Ishikawa (cell line): ENCODE data around the gene GNAI1.

Experiments used
- CEBPB ChIP-seq: IDR thresholded peaks from 2 replicates; pipeline ENCODE4 v1.6.1; 2012
- CREB1 ChIP-seq: IDR thresholded peaks from 2 replicates; pipeline ENCODE4 v1.6.1; 2012; ENCODE audit warnings: low read depth
- EGR1 ChIP-seq: IDR thresholded peaks from 2 replicates; pipeline ENCODE4 v1.6.1; 2012
- EP300 ChIP-seq: IDR thresholded peaks from 2 replicates; pipeline ENCODE4 v1.6.1; 2012; ENCODE audit warnings: borderline replicate concordance
- FOXM1 ChIP-seq: IDR thresholded peaks from 2 replicates; pipeline ENCODE4 v1.6.1; 2012; ENCODE audit warnings: low read depth, borderline replicate concordance
- NFIC ChIP-seq: IDR thresholded peaks from 2 replicates; pipeline ENCODE4 v1.6.1; 2012
- RAD21 ChIP-seq: IDR thresholded peaks from 2 replicates; pipeline ENCODE4 v1.6.1; 2012; ENCODE audit warnings: low read depth
- TAF1 ChIP-seq: IDR thresholded peaks from 2 replicates; pipeline ENCODE4 v1.6.1; 2012; ENCODE audit warnings: low read depth, mild to moderate bottlenecking
- TCF12 ChIP-seq: IDR thresholded peaks from 2 replicates; pipeline ENCODE4 v1.6.1; 2012; ENCODE audit warnings: low read depth
- TEAD4 ChIP-seq: IDR thresholded peaks from 2 replicates; pipeline ENCODE4 v1.6.1; 2012
- YY1 ChIP-seq: IDR thresholded peaks from 2 replicates; pipeline ENCODE4 v1.6.1; 2012; ENCODE audit warnings: low read depth
- ZBTB7A ChIP-seq: IDR thresholded peaks from 2 replicates; pipeline ENCODE4 v1.6.1; 2012; ENCODE audit warnings: low read depth
- TF ChIP-seq, protein P1 (sequence below): IDR thresholded peaks from 2 replicates; pipeline ENCODE4 v1.6.1; 2012
- TF ChIP-seq, protein P2 (sequence below): IDR thresholded peaks from 2 replicates; pipeline ENCODE4 v1.6.1; 2012
- TF ChIP-seq, protein P3 (sequence below): IDR thresholded peaks from 2 replicates; pipeline ENCODE4 v1.6.1; 2012; ENCODE audit warnings: low read depth, mild to moderate bottlenecking

The GNAI1 gene

DNA sequence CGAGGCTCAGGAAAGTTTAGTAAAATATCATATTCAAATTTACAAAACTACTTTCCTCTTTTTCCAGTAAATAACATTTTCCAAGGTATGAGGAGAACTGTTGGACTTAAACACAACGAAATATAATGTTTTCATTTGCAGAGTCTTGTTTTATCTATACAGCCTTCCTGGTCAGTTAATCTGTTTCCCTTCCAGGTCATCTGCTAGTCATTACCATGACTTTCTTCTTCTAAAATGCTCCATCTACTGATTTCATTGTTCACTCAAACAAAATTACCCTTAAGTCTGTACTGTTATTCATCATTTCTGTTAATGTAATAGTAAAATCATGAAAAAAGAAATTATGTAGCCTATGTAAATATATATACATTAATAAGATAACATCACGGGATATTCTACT, 69.8 kb downstream of the GNAI1 start:
- TF ChIP-seq NFIC (no peak), CEBPB (no peak), YY1 (no peak), ZBTB7A (no peak), TEAD4 (no peak), CREB1 (no peak), EGR1 (no peak), TCF12 (no peak), RAD21 (no peak), TAF1 (no peak), FOXM1 (no peak), EP300 (no peak)
- TF ChIP-seq, protein P1, sequence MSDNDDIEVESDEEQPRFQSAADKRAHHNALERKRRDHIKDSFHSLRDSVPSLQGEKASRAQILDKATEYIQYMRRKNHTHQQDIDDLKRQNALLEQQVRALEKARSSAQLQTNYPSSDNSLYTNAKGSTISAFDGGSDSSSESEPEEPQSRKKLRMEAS = no peak
- TF ChIP-seq, protein P2, sequence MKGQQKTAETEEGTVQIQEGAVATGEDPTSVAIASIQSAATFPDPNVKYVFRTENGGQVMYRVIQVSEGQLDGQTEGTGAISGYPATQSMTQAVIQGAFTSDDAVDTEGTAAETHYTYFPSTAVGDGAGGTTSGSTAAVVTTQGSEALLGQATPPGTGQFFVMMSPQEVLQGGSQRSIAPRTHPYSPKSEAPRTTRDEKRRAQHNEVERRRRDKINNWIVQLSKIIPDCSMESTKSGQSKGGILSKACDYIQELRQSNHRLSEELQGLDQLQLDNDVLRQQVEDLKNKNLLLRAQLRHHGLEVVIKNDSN = no peak
- TF ChIP-seq, protein P3, sequence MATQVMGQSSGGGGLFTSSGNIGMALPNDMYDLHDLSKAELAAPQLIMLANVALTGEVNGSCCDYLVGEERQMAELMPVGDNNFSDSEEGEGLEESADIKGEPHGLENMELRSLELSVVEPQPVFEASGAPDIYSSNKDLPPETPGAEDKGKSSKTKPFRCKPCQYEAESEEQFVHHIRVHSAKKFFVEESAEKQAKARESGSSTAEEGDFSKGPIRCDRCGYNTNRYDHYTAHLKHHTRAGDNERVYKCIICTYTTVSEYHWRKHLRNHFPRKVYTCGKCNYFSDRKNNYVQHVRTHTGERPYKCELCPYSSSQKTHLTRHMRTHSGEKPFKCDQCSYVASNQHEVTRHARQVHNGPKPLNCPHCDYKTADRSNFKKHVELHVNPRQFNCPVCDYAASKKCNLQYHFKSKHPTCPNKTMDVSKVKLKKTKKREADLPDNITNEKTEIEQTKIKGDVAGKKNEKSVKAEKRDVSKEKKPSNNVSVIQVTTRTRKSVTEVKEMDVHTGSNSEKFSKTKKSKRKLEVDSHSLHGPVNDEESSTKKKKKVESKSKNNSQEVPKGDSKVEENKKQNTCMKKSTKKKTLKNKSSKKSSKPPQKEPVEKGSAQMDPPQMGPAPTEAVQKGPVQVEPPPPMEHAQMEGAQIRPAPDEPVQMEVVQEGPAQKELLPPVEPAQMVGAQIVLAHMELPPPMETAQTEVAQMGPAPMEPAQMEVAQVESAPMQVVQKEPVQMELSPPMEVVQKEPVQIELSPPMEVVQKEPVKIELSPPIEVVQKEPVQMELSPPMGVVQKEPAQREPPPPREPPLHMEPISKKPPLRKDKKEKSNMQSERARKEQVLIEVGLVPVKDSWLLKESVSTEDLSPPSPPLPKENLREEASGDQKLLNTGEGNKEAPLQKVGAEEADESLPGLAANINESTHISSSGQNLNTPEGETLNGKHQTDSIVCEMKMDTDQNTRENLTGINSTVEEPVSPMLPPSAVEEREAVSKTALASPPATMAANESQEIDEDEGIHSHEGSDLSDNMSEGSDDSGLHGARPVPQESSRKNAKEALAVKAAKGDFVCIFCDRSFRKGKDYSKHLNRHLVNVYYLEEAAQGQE = no peak

DNA sequence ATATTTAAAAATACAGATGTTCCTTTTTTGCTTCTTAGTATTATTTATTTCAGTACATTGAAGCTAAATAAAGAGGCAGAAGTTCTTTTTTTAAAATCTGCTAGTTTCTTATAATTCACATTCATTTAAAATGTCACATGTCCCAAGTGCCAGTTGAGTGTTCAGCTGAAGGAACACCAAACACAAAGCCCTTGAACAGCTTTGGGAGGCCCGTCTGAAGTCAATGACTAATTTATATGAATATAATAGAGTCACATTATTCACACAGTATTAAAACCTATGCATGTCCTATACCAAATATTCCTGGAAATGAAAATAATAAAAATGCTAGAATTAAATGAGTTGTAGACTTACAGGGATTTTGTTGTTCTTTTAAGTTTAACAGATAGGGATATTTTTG, 70.3 kb downstream of the GNAI1 start:
- TF ChIP-seq ZBTB7A (no peak), RAD21 (no peak), EP300 (no peak), YY1 (no peak), FOXM1 (no peak), TCF12 (no peak), CEBPB (no peak), NFIC (no peak), TAF1 (no peak), EGR1 (no peak), TEAD4 (no peak), CREB1 (no peak)
- TF ChIP-seq, protein P2 = no peak
- TF ChIP-seq, protein P1 = no peak
- TF ChIP-seq, protein P3 = no peak

DNA sequence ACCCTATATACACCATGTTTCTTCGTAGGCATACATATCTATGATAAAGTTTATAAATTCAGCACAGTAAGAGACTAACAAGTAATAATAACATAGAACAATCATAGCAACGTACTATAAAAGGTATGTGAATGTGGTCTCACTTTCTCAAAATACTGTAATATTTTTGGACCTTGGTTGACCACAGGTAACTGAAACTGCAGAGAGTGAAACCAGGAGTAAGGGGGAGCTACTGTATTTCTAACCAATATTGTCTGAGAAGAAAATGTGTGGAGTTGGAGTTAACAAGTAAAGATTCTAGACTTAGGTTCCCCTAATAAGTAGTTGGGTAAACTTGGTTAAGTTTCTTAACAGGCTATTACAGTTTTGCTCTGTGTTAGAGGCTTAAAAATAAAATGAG, 72.1 kb downstream of the GNAI1 start:
- TF ChIP-seq ZBTB7A (no peak), EGR1 (no peak), CEBPB (no peak), TCF12 (no peak), RAD21 (no peak), EP300 (no peak), NFIC (no peak), TAF1 (no peak), FOXM1 (no peak), CREB1 (no peak), YY1 (no peak), TEAD4 (no peak)
- TF ChIP-seq, protein P3 = no peak
- TF ChIP-seq, protein P2 = no peak
- TF ChIP-seq, protein P1 = no peak

DNA sequence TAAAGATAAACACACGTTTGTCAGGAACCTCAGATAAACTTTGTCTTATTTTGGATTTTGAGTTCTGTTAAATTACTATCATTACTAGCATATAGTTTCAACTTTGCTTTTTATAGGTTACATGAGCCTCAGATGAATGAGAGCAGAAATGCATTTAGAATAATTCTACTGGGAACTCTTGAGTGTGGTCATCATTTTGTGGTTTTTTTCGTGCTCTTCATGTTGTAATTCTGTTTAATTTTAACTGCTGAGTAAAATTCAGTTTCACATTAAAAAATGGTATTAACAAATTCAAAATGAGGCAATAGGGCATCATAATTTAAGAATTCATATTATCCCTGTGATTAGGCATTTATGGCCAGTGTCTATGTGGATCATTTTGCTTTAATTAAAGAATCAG, 72.9 kb downstream of the GNAI1 start:
- TF ChIP-seq ZBTB7A (no peak), EP300 (no peak), FOXM1 (no peak), TEAD4 (no peak)
- TF ChIP-seq, protein P3 = no peak
